ENCODE results near the gene ADAMTSL2. TPM values are rescaled to one million over a fixed set of nuclear protein-coding genes. Genes with fewer than 3 reads are reported as not detected.

The ADAMTSL2 gene
- total RNA-seq, 1 donor from 2014 or later, result 2.0 TPM

GRCh38 chr9:133493428-133493827, 41.1 kb upstream of the ADAMTSL2 start:
- intact Hi-C loops (cut with DNase I), result no loop called here
- Histone ChIP-seq H3K36me3 (no peaks in the 10 kb centered on the region), H3K27me3 (no peaks in the 10 kb centered on the region), H3K4me1 (peaks cover 11% of the 10 kb centered on the region), H3K9me3 (no peaks in the 10 kb centered on the region), H3K4me3 (no peak overlapping the region), H3K27ac (no peak overlapping the region)
- DNase-seq (ENCODE audit: extremely low spot score in 2 of 2), result no peak
- no peak for TF ChIP-seq POLR2AphosphoS5 (IDR thresholded peaks at IDR 0.05; ENCODE audit: insufficient read depth in 1 of 2, low read depth in 1 of 2)
- TF ChIP-seq POLR2A (IDR thresholded peaks at IDR 0.05), result no peak
- no peak for TF ChIP-seq CTCF (IDR thresholded peaks at IDR 0.05)

GRCh38 chr9:133493845-133494540, 40.5 kb upstream of the ADAMTSL2 start:
- H3K36me3 ChIP-seq, result no peaks in the 10 kb centered on the region
- H3K4me3 ChIP-seq, result no peak overlapping the region
- H3K4me1 ChIP-seq, result peaks cover 11% of the 10 kb centered on the region
- H3K27me3 ChIP-seq, result no peaks in the 10 kb centered on the region
- H3K27ac ChIP-seq, result no peak overlapping the region
- intact Hi-C loops (cut with DNase I), result no loop called here
- no peak for DNase-seq (ENCODE audit: extremely low spot score in 2 of 2)
- H3K9me3 ChIP-seq, result no peaks in the 10 kb centered on the region
- TF ChIP-seq POLR2AphosphoS5 (IDR thresholded peaks at IDR 0.05; ENCODE audit: insufficient read depth in 1 of 2, low read depth in 1 of 2) (no peak), CTCF (IDR thresholded peaks at IDR 0.05) (no peak), POLR2A (IDR thresholded peaks at IDR 0.05) (no peak)

GRCh38 chr9:133494636-133495326, 39.7 kb upstream of the ADAMTSL2 start:
- Histone ChIP-seq H3K4me1 (peaks cover 11% of the 10 kb centered on the region), H3K9me3 (no peaks in the 10 kb centered on the region), H3K4me3 (no peak overlapping the region), H3K27ac (no peak overlapping the region), H3K36me3 (no peaks in the 10 kb centered on the region), H3K27me3 (no peaks in the 10 kb centered on the region)
- no peak for DNase-seq (ENCODE audit: extremely low spot score in 2 of 2)
- intact Hi-C loops (cut with DNase I), result no loop called here
- no peak for TF ChIP-seq CTCF (IDR thresholded peaks at IDR 0.05)
- no peak for TF ChIP-seq POLR2AphosphoS5 (IDR thresholded peaks at IDR 0.05; ENCODE audit: insufficient read depth in 1 of 2, low read depth in 1 of 2)
- TF ChIP-seq POLR2A (IDR thresholded peaks at IDR 0.05), result no peak

- no peaks in the 10 kb centered on the region for H3K36me3 ChIP-seq
- no peak overlapping the region for H3K27ac ChIP-seq
- H3K9me3 ChIP-seq, result no peaks in the 10 kb centered on the region
- no peak for TF ChIP-seq CTCF (IDR thresholded peaks at IDR 0.05)
- TF ChIP-seq POLR2A (IDR thresholded peaks at IDR 0.05), result no peak
- no peak for TF ChIP-seq POLR2AphosphoS5 (IDR thresholded peaks at IDR 0.05; ENCODE audit: insufficient read depth in 1 of 2, low read depth in 1 of 2)
- H3K27me3 ChIP-seq, result no peaks in the 10 kb centered on the region
- H3K4me1 ChIP-seq, result peaks cover 11% of the 10 kb centered on the region
- intact Hi-C loops (cut with DNase I), result no loop called here
- H3K4me3 ChIP-seq, result no peak overlapping the region
- no peak for DNase-seq (ENCODE audit: extremely low spot score in 2 of 2)
These were observed 38.9 kb upstream of the ADAMTSL2 start for GRCh38 chr9:133495327-133496293.

All from vagina (tissue), 2 donors.